Neural progenitor cell (in vitro differentiated cells): Measurements from ENCODE around the gene PAFAH2. TPM values are rescaled to one million over a fixed set of nuclear protein-coding genes. Genes with fewer than 3 reads are reported as not detected.

Source experiments
- DNase-seq: peaks from one replicate; pipeline ENCODE4 v3.0.0-alpha.2; 2016; ENCODE audit warnings: low spot score
- H2AFZ ChIP-seq: fragments of 200-600 bp; sonication (generic); replicated peaks from 2 replicates; pipeline ENCODE4 v1.6.1; 2016; ENCODE audit warnings: antibody characterized with exemption
- H3F3A ChIP-seq: fragments of 200-600 bp; sonication (generic); 2 replicates; pipeline ENCODE4 v1.6.1; 2016; ENCODE audit warnings: antibody characterized with exemption, low read depth
- H3K27ac ChIP-seq: fragments of 200-600 bp; sonication (generic); 2 replicates; pipeline ENCODE4 v1.5.1; 2016; ENCODE audit warnings: mild to moderate bottlenecking
- H3K27me3 ChIP-seq: fragments of 200-600 bp; sonication (generic); 2 replicates; pipeline ENCODE4 v1.6.1; 2016; ENCODE audit warnings: mild to moderate bottlenecking, moderate library complexity
- H3K36me3 ChIP-seq: fragments of 200-600 bp; sonication (generic); 2 replicates; pipeline ENCODE4 v1.5.1; 2016
- H3K4me1 ChIP-seq: fragments of 200-600 bp; sonication (generic); 2 replicates; pipeline ENCODE4 v1.6.1; 2016; ENCODE audit warnings: mixed run types
- H3K4me2 ChIP-seq: fragments of 200-600 bp; sonication (generic); 2 replicates; pipeline ENCODE4 v1.6.1; 2016
- H3K4me3 ChIP-seq: fragments of 200-600 bp; sonication (generic); 2 replicates; pipeline ENCODE4 v1.5.1; 2016
- H3K79me2 ChIP-seq: fragments of 200-600 bp; sonication (generic); 2 replicates; pipeline ENCODE4 v1.6.1; 2016; ENCODE audit warnings: low read depth
- H3K9ac ChIP-seq: fragments of 200-600 bp; sonication (generic); 2 replicates; pipeline ENCODE4 v1.6.1; 2016
- H3K9me3 ChIP-seq: fragments of 200-600 bp; sonication (generic); 2 replicates; pipeline ENCODE4 v1.5.1; 2016; ENCODE audit warnings: low read depth
- H4K20me1 ChIP-seq: fragments of 200-600 bp; sonication (generic); 2 replicates; pipeline ENCODE4 v1.6.1; 2016; ENCODE audit warnings: low read depth
- H3K27ac Mint-ChIP-seq: 3 replicates; pipeline ENCODE4 v1.8.0; 2021; ENCODE audit warnings: mixed read lengths
- H3K27me3 Mint-ChIP-seq: 2 replicates; pipeline ENCODE4 v1.8.0; 2022; ENCODE audit warnings: low read depth, mild to moderate bottlenecking, inconsistent platforms, moderate library complexity, mixed read lengths; ENCODE audit not compliant: insufficient read depth
- H3K36me3 Mint-ChIP-seq: 3 replicates; pipeline ENCODE4 v1.8.0; 2021; ENCODE audit warnings: mixed read lengths
- H3K4me1 Mint-ChIP-seq: 3 replicates; pipeline ENCODE4 v1.8.0; 2021; ENCODE audit warnings: mixed read lengths
- H3K4me3 Mint-ChIP-seq: 3 replicates; pipeline ENCODE4 v1.8.0; 2021; ENCODE audit warnings: mild to moderate bottlenecking, moderate library complexity, mixed read lengths
- H3K9me3 Mint-ChIP-seq: 3 replicates; pipeline ENCODE4 v1.8.0; 2020; ENCODE audit warnings: mixed read lengths
- CTCF ChIP-seq: fragments of 200-600 bp; sonication (generic); IDR thresholded peaks from 2 replicates; pipeline ENCODE4 v1.5.1; 2017; ENCODE audit warnings: antibody characterized with exemption, mild to moderate bottlenecking
- EZH2 ChIP-seq: fragments of 200-600 bp; sonication (generic); IDR thresholded peaks from 2 replicates; pipeline ENCODE4 v1.6.1; 2017; ENCODE audit warnings: antibody characterized with exemption, mild to moderate bottlenecking, moderate library complexity
- EZH2phosphoT487 ChIP-seq: fragments of 200-600 bp; sonication (generic); IDR thresholded peaks from 2 replicates; pipeline ENCODE4 v1.6.1; 2017; ENCODE audit warnings: antibody characterized with exemption
- total RNA-seq: library from RNA; depleted of rRNA; stranded (reverse); fragments of >200 nt; gene quantifications from 2 replicates; pipeline ENCODE4 v1.2.3, GENCODE V29; 2015; ENCODE audit warnings: low replicate concordance

The PAFAH2 gene
- total RNA-seq, 1 donor from 2014 or later: 18.2 TPM

DNA sequence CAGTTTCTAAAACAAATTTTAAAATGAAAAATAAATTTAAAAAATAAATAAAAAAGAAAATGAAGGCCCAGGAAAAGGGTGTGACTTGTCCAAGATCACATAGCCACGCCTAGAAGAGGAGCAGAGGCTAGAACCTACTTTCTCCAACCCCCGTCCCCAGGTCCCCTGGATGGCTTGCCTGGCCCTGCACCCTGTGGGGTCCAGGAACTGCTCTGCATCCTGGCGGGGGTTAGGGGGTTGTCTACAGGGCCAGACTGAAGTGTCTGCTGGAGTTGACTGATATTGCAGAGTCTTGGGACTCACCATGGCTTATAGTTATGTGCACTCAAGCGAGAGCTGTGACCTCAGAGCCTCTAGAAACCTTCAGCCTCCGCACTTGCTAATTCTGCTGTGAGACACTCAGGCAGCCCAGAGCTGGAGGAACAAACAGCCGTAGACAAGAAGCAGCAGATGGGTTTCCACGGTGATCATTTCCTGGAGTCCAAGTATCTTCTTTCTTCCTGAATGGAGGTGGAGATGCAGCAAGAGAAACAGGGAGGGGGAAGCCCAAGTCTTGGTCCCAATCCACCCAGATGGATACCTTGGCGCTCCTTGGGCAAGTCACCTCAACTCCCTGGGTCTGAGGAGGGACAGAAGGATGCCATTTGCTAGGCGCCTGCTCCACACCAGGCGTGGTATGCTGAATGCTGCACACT lies 18.5 kb upstream of the PAFAH2 start:
- H3K4me3 Mint-ChIP-seq: no peak overlapping the region

GRCh38 chr1:26015358-26015757 lies 17.5 kb upstream of the PAFAH2 start:
- H3K4me1 ChIP-seq: peaks cover 7% of the 10 kb centered on the region
- no peak overlapping the region for H3K4me2 ChIP-seq
- H3K27me3 Mint-ChIP-seq: peaks cover 11% of the 10 kb centered on the region
- peaks cover 51% of the 10 kb centered on the region for H3K4me1 Mint-ChIP-seq
- no peaks in the 10 kb centered on the region for H3K27me3 ChIP-seq
- no peak overlapping the region for H3K27ac Mint-ChIP-seq
- H3K79me2 ChIP-seq: no peaks in the 10 kb centered on the region
- H3K27ac ChIP-seq: no peak overlapping the region
- H3K4me3 ChIP-seq: no peak overlapping the region
- no peaks in the 10 kb centered on the region for H3K36me3 ChIP-seq
- H3K9ac ChIP-seq: no peak overlapping the region
- H3K9me3 Mint-ChIP-seq: no peaks in the 10 kb centered on the region
- H3K4me3 Mint-ChIP-seq: no peak overlapping the region
- no peaks in the 10 kb centered on the region for H3K36me3 Mint-ChIP-seq
- H2AFZ ChIP-seq: no peak overlapping the region
- no peak for TF ChIP-seq EZH2
- no peak for TF ChIP-seq CTCF
- no peak for TF ChIP-seq EZH2phosphoT487
- DNase-seq: no peak
- no peaks in the 10 kb centered on the region for H3F3A ChIP-seq
- H3K9me3 ChIP-seq: no peaks in the 10 kb centered on the region
- H4K20me1 ChIP-seq: no peaks in the 10 kb centered on the region

More for the DNA sequence above, 18.5 kb upstream of the PAFAH2 start:
- Histone ChIP-seq H3K79me2 (no peaks in the 10 kb centered on the region), H3K36me3 (no peaks in the 10 kb centered on the region), H3K4me3 (no peak overlapping the region), H3K9ac (no peak overlapping the region), H3F3A (no peaks in the 10 kb centered on the region), H3K9me3 (no peaks in the 10 kb centered on the region), H3K4me1 (peaks cover 11% of the 10 kb centered on the region), H3K4me2 (no peak overlapping the region), H4K20me1 (no peaks in the 10 kb centered on the region), H2AFZ (no peak overlapping the region), H3K27me3 (no peaks in the 10 kb centered on the region), H3K27ac (no peak overlapping the region)
- no peak for DNase-seq
- H3K9me3 Mint-ChIP-seq: no peaks in the 10 kb centered on the region
- H3K4me1 Mint-ChIP-seq: peaks cover 48% of the 10 kb centered on the region
- H3K27ac Mint-ChIP-seq: peak overlapping the region; percentile 90
- H3K27me3 Mint-ChIP-seq: peaks cover 9% of the 10 kb centered on the region
- H3K36me3 Mint-ChIP-seq: no peaks in the 10 kb centered on the region
- TF ChIP-seq EZH2phosphoT487 (no peak), CTCF (no peak), EZH2 (no peak)

DNA sequence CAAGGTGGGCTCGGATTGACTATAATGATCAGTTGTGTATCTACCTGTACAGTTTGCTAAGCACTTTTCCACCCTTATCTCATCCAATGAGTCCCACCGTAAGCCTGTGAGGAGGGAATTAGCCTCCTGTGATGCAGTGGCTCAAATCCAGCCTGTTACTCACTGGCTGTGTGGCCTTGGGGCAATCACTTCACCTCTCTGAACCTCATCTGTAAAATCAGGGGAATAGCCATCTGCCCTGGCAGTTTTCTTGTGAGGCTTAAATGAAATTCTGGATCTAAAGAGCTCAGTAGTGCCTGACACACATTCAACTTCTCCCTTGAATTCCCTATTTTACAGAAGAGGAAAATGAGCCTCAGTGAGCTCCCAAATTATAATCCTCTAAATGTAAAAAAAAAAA lies 16.3 kb upstream of the PAFAH2 start:
- no peaks in the 10 kb centered on the region for H3K27me3 ChIP-seq
- no peak overlapping the region for H3K4me2 ChIP-seq
- no peak overlapping the region for H3K27ac Mint-ChIP-seq
- no peak for TF ChIP-seq EZH2phosphoT487
- peaks cover 44% of the 10 kb centered on the region for H3K4me1 Mint-ChIP-seq
- H3F3A ChIP-seq: no peaks in the 10 kb centered on the region
- H3K9me3 ChIP-seq: no peaks in the 10 kb centered on the region
- H3K36me3 ChIP-seq: no peaks in the 10 kb centered on the region
- no peaks in the 10 kb centered on the region for H3K9me3 Mint-ChIP-seq
- no peak overlapping the region for H3K9ac ChIP-seq
- H3K4me3 ChIP-seq: no peak overlapping the region
- no peak for DNase-seq
- no peak overlapping the region for H2AFZ ChIP-seq
- no peaks in the 10 kb centered on the region for H3K36me3 Mint-ChIP-seq
- H3K79me2 ChIP-seq: no peaks in the 10 kb centered on the region
- H4K20me1 ChIP-seq: no peaks in the 10 kb centered on the region
- peaks cover 9% of the 10 kb centered on the region for H3K27me3 Mint-ChIP-seq
- H3K4me1 ChIP-seq: peaks cover 7% of the 10 kb centered on the region
- H3K4me3 Mint-ChIP-seq: no peak overlapping the region
- H3K27ac ChIP-seq: no peak overlapping the region

DNA sequence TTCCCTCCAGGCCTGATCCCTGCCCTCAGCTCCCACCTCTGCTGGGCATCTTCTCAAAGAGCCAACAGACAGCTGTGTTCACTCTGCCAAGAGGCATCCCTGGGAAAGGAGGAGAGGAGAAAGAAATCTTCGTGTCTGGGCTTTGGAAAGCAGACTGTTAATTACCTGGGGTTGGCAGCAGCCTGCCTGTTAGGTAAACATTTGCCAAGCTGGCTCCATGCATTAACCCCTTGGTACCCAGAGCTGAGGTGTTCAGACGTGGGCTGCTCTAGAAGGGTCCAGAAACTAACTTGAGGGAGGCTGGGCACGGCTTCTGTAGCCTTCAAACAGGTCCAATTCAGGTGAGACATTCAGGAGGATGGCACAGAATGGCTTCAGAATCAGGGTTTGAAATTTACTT lies 15.0 kb upstream of the PAFAH2 start:
- Histone ChIP-seq H3K4me3 (no peak overlapping the region), H3K36me3 (no peaks in the 10 kb centered on the region), H3F3A (no peaks in the 10 kb centered on the region), H3K27me3 (no peaks in the 10 kb centered on the region), H2AFZ (no peak overlapping the region), H4K20me1 (no peaks in the 10 kb centered on the region), H3K79me2 (no peaks in the 10 kb centered on the region), H3K9ac (no peak overlapping the region), H3K27ac (no peak overlapping the region), H3K9me3 (no peaks in the 10 kb centered on the region), H3K4me1 (peaks cover 7% of the 10 kb centered on the region), H3K4me2 (no peak overlapping the region)
- Mint-ChIP-seq H3K36me3 (no peaks in the 10 kb centered on the region), H3K9me3 (no peaks in the 10 kb centered on the region), H3K4me1 (peaks cover 37% of the 10 kb centered on the region), H3K4me3 (no peak overlapping the region), H3K27ac (no peak overlapping the region), H3K27me3 (peaks cover 7% of the 10 kb centered on the region)
- DNase-seq: no peak
- no peak for TF ChIP-seq CTCF
- TF ChIP-seq EZH2: no peak
